ENCODE results near the gene CCN5.

The CCN5 gene

GRCh38 chr20:44723798-44724362 lies 8.7 kb downstream of the CCN5 start:
- TF ChIP-seq, protein P1, sequence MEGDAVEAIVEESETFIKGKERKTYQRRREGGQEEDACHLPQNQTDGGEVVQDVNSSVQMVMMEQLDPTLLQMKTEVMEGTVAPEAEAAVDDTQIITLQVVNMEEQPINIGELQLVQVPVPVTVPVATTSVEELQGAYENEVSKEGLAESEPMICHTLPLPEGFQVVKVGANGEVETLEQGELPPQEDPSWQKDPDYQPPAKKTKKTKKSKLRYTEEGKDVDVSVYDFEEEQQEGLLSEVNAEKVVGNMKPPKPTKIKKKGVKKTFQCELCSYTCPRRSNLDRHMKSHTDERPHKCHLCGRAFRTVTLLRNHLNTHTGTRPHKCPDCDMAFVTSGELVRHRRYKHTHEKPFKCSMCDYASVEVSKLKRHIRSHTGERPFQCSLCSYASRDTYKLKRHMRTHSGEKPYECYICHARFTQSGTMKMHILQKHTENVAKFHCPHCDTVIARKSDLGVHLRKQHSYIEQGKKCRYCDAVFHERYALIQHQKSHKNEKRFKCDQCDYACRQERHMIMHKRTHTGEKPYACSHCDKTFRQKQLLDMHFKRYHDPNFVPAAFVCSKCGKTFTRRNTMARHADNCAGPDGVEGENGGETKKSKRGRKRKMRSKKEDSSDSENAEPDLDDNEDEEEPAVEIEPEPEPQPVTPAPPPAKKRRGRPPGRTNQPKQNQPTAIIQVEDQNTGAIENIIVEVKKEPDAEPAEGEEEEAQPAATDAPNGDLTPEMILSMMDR (IDR thresholded peaks at IDR 0.05; ENCODE audit: insufficient read depth, low read depth, low read length, missing control alignments): no peak
- H3K4me3 ChIP-seq (ENCODE audit: low read depth, low read length): no peak overlapping the region
- DNase-seq (ENCODE audit: low read depth): no peak

DNA sequence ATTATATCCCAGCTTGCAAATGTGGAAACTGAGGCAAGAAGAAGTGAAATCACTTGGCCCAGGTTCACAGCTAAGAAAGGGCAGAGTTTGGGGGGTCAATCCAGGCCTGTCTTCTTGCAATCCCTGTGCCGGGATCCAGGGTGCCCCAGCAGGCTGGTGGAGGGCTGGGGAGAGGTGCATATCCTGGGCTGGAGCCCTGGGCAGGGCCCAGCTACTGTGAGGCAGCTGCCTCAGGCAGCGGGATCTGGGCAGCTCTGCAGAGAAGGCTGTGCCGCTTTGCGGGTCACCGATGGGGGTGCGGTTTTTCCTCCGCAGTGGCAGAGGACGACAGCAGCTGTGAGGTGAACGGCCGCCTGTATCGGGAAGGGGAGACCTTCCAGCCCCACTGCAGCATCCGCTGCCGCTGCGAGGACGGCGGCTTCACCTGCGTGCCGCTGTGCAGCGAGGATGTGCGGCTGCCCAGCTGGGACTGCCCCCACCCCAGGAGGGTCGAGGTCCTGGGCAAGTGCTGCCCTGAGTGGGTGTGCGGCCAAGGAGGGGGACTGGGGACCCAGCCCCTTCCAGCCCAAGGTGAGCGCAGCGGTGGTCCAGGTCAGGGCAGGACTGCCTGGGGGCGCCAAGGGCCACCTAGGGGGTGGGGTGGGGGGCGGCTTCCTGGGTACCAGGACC lies 9.4 kb downstream of the CCN5 start:
- no peak overlapping the region for H3K4me3 ChIP-seq (ENCODE audit: low read depth, low read length)
- no peak for DNase-seq (ENCODE audit: low read depth)

DNA sequence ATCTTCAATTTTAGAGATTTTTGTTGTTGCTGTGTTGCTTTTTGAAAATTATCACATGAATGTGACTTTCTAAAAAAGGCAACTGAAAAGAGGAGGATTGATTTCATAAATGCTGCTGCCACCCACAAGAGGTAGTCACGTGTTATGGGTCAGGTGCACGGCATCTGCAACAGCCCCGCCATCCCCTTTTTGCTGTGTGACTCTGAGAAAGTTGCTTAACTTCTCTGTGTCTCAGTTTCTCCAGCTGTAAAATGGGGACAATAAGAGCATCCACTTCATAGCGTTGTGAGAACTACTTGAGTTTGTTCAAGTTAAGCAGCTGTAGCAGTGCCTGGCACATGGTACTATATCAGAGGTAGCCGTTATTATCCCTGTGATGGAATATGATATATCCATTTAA lies 10.7 kb downstream of the CCN5 start:
- TF ChIP-seq, protein P1 (IDR thresholded peaks at IDR 0.05; ENCODE audit: insufficient read depth, low read depth, low read length, missing control alignments): no peak
- no peak for DNase-seq (ENCODE audit: low read depth)
- no peak overlapping the region for H3K4me3 ChIP-seq (ENCODE audit: low read depth, low read length)

More for the DNA sequence above, 9.4 kb downstream of the CCN5 start:
- TF ChIP-seq, protein P1 (IDR thresholded peaks at IDR 0.05; ENCODE audit: insufficient read depth, low read depth, low read length, missing control alignments): no peak

GRCh38 chr20:44727039-44727438 lies 11.9 kb downstream of the CCN5 start:
- DNase-seq (ENCODE audit: low read depth): no peak
- no peak overlapping the region for H3K4me3 ChIP-seq (ENCODE audit: low read depth, low read length)
- TF ChIP-seq, protein P1 (IDR thresholded peaks at IDR 0.05; ENCODE audit: insufficient read depth, low read depth, low read length, missing control alignments): no peak

DNA sequence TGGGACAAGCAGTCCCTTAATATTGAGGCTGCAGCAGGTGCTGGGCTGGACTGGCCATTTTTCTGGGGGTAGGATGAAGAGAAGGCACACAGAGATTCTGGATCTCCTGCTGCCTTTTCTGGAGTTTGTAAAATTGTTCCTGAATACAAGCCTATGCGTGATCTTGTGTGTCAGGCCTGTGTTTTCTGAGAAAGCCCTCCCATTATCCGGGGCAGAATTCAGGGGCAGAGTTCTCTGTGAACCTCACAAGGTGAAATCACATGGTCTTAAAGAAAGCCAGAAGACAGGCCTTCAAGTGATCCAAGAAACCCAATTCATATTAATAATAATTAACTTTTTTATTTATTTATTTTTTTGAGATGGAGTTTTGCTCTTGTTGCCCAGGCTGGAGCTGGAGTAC lies 12.5 kb downstream of the CCN5 start:
- TF ChIP-seq, protein P1 (IDR thresholded peaks at IDR 0.05; ENCODE audit: insufficient read depth, low read depth, low read length, missing control alignments): no peak
- DNase-seq (ENCODE audit: low read depth): no peak
- H3K4me3 ChIP-seq (ENCODE audit: low read depth, low read length): no peak overlapping the region

- no peak for DNase-seq (ENCODE audit: low read depth)
- no peak overlapping the region for H3K4me3 ChIP-seq (ENCODE audit: low read depth, low read length)
- TF ChIP-seq, protein P1 (IDR thresholded peaks at IDR 0.05; ENCODE audit: insufficient read depth, low read depth, low read length, missing control alignments): no peak
These were observed 13.8 kb downstream of the CCN5 start for GRCh38 chr20:44728801-44729443.

Measured in GM12865 (cell line).